Keratinocyte (primary cell): ENCODE measurements around the gene WT1. TPM values are rescaled to one million over a fixed set of nuclear protein-coding genes. Genes with fewer than 3 reads are reported as not detected.

Source experiments
- DNase-seq: peaks from one replicate; pipeline ENCODE4 v3.0.0-alpha.2; 2011; ENCODE audit warnings: low read depth, missing footprints, low spot score
- FAIRE-seq: peaks from 2 replicates; lab custom pipeline; 2011; peaks lifted over from hg19 to GRCh38; lab: Jason Lieb, UNC
- H2AFZ ChIP-seq: 2 replicates; pipeline ENCODE4 v1.6.0; 2012; ENCODE audit warnings: low read length, control low read depth, inconsistent platforms; ENCODE audit not compliant: control insufficient read depth
- H3K27ac ChIP-seq: 2 replicates; pipeline ENCODE4 v1.5.1; 2011; ENCODE audit warnings: low read length; ENCODE audit not compliant: control insufficient read depth, insufficient read depth
- H3K27me3 ChIP-seq: 3 replicates; pipeline ENCODE4 v1.6.0; 2011; ENCODE audit warnings: low read length; ENCODE audit not compliant: control insufficient read depth, insufficient read depth; ENCODE audit errors: extremely low read depth
- H3K36me3 ChIP-seq, 2 experiments: 2 replicates in 1 of 2; 3 replicates in 1 of 2; pipeline ENCODE4 v1.5.1; 2011; ENCODE audit warnings: low read length in 2 of 2, mild to moderate bottlenecking in 1 of 2; ENCODE audit not compliant: control insufficient read depth in 2 of 2, insufficient read depth in 2 of 2; ENCODE audit errors: extremely low read depth in 1 of 2
- H3K4me1 ChIP-seq: 3 replicates; pipeline ENCODE4 v1.5.1; 2011; ENCODE audit warnings: low read length; ENCODE audit not compliant: control insufficient read depth, insufficient read depth; ENCODE audit errors: extremely low read depth
- H3K4me2 ChIP-seq: 3 replicates; pipeline ENCODE4 v1.6.0; 2011; ENCODE audit warnings: low read depth, low read length; ENCODE audit not compliant: control insufficient read depth, insufficient read depth; ENCODE audit errors: extremely low read depth
- H3K4me3 ChIP-seq, 3 experiments: fragments of 200-600 bp in 1 of 3; sonication (generic) in 1 of 3; 2 replicates in 2 of 3; 3 replicates in 1 of 3; pipeline ENCODE4 v1.5.1; 2011 to 2016; ENCODE audit warnings: low read length in 3 of 3, mild to moderate bottlenecking in 3 of 3, control low read depth in 2 of 3, inconsistent platforms in 1 of 3, low read depth in 1 of 3, mixed read lengths in 1 of 3, mixed run types in 1 of 3, moderate library complexity in 1 of 3; ENCODE audit not compliant: control insufficient read depth in 2 of 3, insufficient read depth in 2 of 3; ENCODE audit errors: extremely low read depth in 1 of 3
- H3K79me2 ChIP-seq: 2 replicates; pipeline ENCODE4 v1.6.0; 2012; ENCODE audit warnings: low read length; ENCODE audit not compliant: control insufficient read depth, insufficient read depth
- H3K9ac ChIP-seq: 3 replicates; pipeline ENCODE4 v1.6.0; 2011; ENCODE audit warnings: low read length; ENCODE audit not compliant: control insufficient read depth, insufficient read depth; ENCODE audit errors: extremely low read depth
- H3K9me1 ChIP-seq: 3 replicates; pipeline ENCODE4 v1.6.0; 2011; ENCODE audit warnings: low read length; ENCODE audit not compliant: control insufficient read depth, insufficient read depth; ENCODE audit errors: extremely low read depth
- H3K9me3 ChIP-seq: 2 replicates; pipeline ENCODE4 v1.5.1; 2012; ENCODE audit warnings: low read depth, low read length; ENCODE audit not compliant: control insufficient read depth
- H4K20me1 ChIP-seq: 3 replicates; pipeline ENCODE4 v1.6.0; 2011; ENCODE audit warnings: low read length; ENCODE audit not compliant: control insufficient read depth, insufficient read depth; ENCODE audit errors: extremely low read depth
- CTCF ChIP-seq, 3 experiments: IDR thresholded peaks in 1 of 3; conservative IDR thresholded peaks in 1 of 3; optimal IDR thresholded peaks in 1 of 3; 2 replicates in 2 of 3; 3 replicates in 1 of 3; pipeline versions ENCODE3 to v1.5.1; 2011; ENCODE audit warnings: low read length in 3 of 3, mild to moderate bottlenecking in 3 of 3, moderate library complexity in 2 of 3, control low read depth in 1 of 3, inconsistent platforms in 1 of 3; ENCODE audit not compliant: insufficient read depth in 2 of 3; ENCODE audit errors: extremely low read depth in 1 of 3
- EZH2 ChIP-seq: IDR thresholded peaks from one replicate; pipeline ENCODE4 v1.6.1; 2012; ENCODE audit warnings: inconsistent platforms, mild to moderate bottlenecking, low read length, moderate library complexity
- dilution Hi-C: fragments of 300-500 bp; cut with MboI; formaldehyde crosslinking; loops from one replicate; pipeline ENCODE4 v1.7.0; 2020; ENCODE audit warnings: low sequenced_read_pairs; ENCODE audit not compliant: extremely low pct_ligation_motif_present
- polyA plus RNA-seq, 5 experiments: library from polyadenylated mRNA; depleted of rRNA in 3 of 5; stranded (reverse) in 3 of 5; stranded (forward) in 1 of 5; unstranded in 1 of 5; fragments of >200 nt; gene quantifications; 1 replicate in 1 of 5; 2 replicates in 3 of 5; 3 replicates in 1 of 5; pipeline versions ENCODE4 v1.2.1 to v1.2.3, GENCODE V29; 2011 to 2012; ENCODE audit warnings: missing spikeins in 2 of 5, low read depth in 1 of 5, low replicate concordance in 1 of 5

Gene WT1
- polyA plus RNA-seq, 1 donor (not counting 4 experiments of a cell fraction or from before 2014, with no cell fraction given): not detected

GRCh38 chr11:32421992-32422391 lies 13.3 kb downstream of the WT1 start:
- Histone ChIP-seq H3K4me1 (no peaks in the 10 kb centered on the region), H3K9me1 (no peaks in the 10 kb centered on the region), H3K4me2 (no peak overlapping the region), H3K9me3 (no peaks in the 10 kb centered on the region), H3K27me3 (peaks cover 37% of the 10 kb centered on the region), H2AFZ (no peak overlapping the region), H4K20me1 (no peaks in the 10 kb centered on the region), H3K9ac (no peak overlapping the region), H3K27ac (no peak overlapping the region), H3K4me3 (no peak overlapping the region), H3K79me2 (no peaks in the 10 kb centered on the region), H3K36me3 (no peaks in the 10 kb centered on the region)
- no peak for FAIRE-seq
- TF ChIP-seq CTCF (optimal IDR thresholded peaks at IDR 0.05 in 1 of 3, IDR thresholded peaks at IDR 0.05 in 1 of 3, conservative IDR thresholded peaks at IDR 0.05 in 1 of 3; ENCODE audit: extremely low read depth in 1 of 3, insufficient read depth in 2 of 3, low read length in 3 of 3) (no peak), EZH2 (no peak)
- dilution Hi-C loops: no loop called here
- DNase-seq: no peak

GRCh38 chr11:32420937-32421901 lies 14.1 kb downstream of the WT1 start:
- Histone ChIP-seq H4K20me1 (no peaks in the 10 kb centered on the region), H2AFZ (no peak overlapping the region), H3K4me1 (no peaks in the 10 kb centered on the region), H3K79me2 (no peaks in the 10 kb centered on the region), H3K9ac (no peak overlapping the region), H3K9me1 (no peaks in the 10 kb centered on the region), H3K4me3 (no peak overlapping the region), H3K27me3 (peaks cover 33% of the 10 kb centered on the region), H3K9me3 (no peaks in the 10 kb centered on the region), H3K4me2 (no peak overlapping the region), H3K36me3 (no peaks in the 10 kb centered on the region), H3K27ac (no peak overlapping the region)
- TF ChIP-seq CTCF (optimal IDR thresholded peaks at IDR 0.05 in 1 of 3, IDR thresholded peaks at IDR 0.05 in 1 of 3, conservative IDR thresholded peaks at IDR 0.05 in 1 of 3; ENCODE audit: extremely low read depth in 1 of 3, insufficient read depth in 2 of 3, low read length in 3 of 3) (no peak), EZH2 (no peak)
- FAIRE-seq: no peak
- no peak for DNase-seq
- dilution Hi-C loops: no loop called here
